Ramos (cell line): ENCODE measurements around the gene MYOD1.

Source experiments
- in situ Hi-C: fragments of 300-500 bp; cut with MboI; formaldehyde crosslinking; loops from one replicate; pipeline ENCODE4 v1.14.3; 2022; ENCODE audit warnings: low sequenced_read_pairs; ENCODE audit not compliant: unreplicated experiment

Gene MYOD1

GRCh38 chr11:17700991-17701390 is 18.4 kb upstream of the MYOD1 start:
- in situ Hi-C loops: no loop called here

- in situ Hi-C loops: no loop called here
Observed at GRCh38 chr11:17702876-17703275, 16.5 kb upstream of the MYOD1 start.

- in situ Hi-C loops: no loop called here
Observed at GRCh38 chr11:17703951-17704350, 15.4 kb upstream of the MYOD1 start.

GRCh38 chr11:17707830-17708229 is 11.5 kb upstream of the MYOD1 start:
- in situ Hi-C loops: no loop called here

DNA sequence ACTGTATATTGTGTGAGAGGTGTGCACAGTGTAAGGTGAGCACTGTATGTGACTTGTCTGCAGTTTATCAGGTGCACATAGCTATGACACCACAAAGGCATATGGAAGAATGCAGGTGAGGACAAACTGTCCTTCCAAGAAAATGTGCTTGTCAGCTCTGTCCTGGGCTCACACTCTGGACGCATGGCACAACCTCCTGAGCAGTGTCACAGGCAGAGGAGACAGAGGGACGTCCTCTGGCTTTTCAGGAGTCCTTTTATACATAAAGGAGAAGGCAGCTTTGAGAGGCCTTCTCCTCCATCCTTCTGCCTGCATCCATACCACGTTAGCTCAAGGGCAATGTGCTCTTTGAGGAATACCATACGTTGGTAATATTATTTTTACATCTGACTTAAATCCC is 7.5 kb upstream of the MYOD1 start:
- in situ Hi-C loops: no loop called here

DNA sequence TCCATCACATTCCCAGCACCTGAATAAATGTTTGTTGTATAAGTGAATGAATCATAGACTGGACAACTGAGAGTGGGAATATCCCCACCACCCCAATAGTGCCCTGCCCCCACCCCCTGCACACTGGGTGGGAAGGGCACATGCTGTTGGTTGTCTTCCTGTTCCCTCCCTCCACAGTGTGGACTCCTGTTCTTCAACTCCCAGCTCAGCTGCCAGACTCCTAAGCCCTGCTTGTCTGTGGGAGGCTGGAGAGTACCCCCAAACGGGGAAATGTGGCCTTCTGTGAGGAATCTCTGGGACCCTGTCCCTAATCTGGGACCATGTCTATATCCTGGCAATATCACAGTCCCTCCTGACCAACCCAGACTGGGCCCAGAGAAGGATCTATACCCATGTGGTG is 5.5 kb upstream of the MYOD1 start:
- in situ Hi-C loops: no loop called here

DNA sequence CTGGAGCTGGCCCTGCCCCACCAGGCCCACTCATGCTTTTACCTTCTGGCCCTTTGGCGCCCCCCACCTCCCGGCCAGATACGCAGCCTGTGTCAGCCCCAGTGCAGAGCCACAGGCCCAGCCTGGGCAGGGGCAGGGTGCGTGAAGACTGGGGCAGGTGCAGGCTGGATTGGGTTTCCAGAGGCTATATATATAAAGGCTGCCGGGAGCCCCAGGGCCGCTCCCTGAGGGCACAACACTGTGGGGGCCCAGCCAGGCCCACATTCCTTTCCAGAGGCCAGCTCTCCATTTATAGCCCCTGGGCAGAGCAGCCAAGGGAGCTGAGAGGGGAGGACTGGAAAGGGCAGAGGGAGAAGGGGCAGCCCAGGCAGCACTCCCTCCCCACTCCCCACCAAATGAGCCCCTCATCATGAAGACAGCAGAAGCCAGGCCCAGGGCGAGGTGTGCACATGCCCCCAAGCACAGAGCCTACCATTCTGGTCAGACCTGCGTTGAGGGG is 5.0 kb upstream of the MYOD1 start:
- in situ Hi-C loops: no loop called here

DNA sequence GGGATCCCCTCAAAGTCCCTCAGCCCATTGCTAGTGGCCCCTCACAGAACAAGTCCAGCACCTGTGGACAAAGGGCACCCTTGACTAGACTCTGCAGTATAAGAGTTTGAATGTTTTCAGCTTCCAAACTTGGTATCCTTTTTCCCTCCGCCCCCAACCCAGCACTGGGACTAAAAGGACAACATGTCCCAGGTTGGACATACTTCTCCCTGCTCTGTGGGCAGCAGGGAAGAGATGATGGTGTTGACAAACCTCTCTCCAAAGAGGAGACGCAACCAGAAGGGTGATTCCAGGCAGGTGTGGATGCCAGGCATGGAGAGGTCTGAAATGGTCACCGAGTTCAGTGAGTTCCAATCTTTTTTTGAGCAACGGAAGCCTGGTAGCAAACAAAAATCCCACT is 4.5 kb upstream of the MYOD1 start:
- in situ Hi-C loops: no loop called here

DNA sequence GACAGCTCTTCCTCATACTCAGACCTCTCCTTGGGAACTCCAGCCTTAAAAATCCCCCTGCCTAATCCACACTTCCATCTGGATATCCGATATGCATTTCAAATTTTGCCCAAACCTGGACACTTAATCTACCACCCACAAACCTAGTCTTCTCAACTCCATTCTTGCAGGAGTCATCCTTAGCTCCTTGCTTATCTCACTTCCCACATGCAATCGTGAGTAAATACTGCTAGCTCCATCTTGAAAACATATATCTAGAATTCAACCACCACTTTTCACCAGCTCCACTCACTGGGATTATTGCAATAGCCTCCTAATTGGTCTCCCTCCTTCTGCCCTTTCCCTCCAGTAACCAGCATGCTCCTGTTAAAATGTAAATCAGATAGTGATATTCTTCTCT is 2.6 kb upstream of the MYOD1 start:
- in situ Hi-C loops: no loop called here

DNA sequence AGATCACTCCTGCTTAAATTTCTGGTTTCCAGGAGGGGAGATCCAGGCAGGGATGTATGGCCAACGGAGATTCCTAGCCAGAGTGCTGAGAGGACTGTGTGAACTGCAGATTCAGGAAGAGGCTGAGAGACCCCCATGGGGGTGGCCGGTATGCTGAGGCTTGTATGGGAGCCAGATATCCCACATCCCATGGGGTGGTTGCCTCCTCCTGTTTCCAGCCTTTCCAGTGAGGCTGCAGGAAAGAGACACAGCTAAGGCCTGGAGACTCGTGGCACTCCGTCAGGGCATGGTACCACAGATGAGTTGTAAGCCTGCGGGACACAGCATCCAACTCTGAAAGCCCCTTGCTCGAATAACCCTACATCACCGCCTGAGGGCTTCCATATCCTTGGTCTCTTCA is 1.4 kb upstream of the MYOD1 start:
- in situ Hi-C loops: no loop called here

DNA sequence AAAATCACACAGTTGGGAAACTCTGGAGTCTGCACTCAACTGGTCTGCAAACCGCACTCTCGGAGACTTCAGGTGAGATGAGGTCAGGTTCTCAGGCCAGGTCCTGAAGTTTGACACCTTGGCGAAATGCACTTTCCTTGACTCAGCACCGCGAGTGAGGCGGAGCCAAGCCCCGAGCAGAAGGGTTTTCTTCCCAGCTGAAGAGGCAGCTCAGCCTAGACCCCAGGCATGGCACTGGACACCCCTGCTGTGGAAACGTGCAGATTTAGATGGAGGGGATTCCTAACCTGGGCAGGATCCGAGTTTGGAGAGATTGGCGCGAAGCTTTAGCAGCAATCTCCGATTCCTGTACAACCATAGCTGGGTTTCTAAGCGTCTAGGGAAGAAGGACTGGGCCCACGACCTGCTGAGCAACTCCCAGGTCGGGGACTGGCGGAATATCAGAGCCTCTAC is 835 bp upstream of the MYOD1 start:
- in situ Hi-C loops: no loop called here

DNA sequence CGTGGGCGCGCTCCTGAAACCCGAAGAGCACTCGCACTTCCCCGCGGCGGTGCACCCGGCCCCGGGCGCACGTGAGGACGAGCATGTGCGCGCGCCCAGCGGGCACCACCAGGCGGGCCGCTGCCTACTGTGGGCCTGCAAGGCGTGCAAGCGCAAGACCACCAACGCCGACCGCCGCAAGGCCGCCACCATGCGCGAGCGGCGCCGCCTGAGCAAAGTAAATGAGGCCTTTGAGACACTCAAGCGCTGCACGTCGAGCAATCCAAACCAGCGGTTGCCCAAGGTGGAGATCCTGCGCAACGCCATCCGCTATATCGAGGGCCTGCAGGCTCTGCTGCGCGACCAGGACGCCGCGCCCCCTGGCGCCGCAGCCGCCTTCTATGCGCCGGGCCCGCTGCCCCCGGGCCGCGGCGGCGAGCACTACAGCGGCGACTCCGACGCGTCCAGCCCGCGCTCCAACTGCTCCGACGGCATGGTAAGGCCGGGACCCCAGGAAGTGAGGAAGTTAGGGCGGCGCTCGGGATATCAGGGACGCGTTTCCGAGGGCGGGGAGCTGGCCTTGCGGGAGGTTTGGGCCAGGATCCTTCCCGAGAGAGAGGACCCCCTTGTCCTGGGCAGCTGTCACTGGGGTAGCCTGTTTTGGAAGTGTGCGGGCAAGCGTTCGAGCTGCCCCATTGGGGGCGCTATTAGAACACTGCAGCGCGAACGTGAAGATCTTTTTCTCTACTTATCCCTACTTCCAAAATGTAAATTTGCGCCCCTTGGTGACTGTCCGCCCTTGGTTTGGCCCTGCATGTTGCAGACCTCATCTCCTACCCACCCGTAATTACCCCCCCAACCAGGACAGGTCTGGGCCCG is 796 bp downstream of the MYOD1 start:
- in situ Hi-C loops: no loop called here

DNA sequence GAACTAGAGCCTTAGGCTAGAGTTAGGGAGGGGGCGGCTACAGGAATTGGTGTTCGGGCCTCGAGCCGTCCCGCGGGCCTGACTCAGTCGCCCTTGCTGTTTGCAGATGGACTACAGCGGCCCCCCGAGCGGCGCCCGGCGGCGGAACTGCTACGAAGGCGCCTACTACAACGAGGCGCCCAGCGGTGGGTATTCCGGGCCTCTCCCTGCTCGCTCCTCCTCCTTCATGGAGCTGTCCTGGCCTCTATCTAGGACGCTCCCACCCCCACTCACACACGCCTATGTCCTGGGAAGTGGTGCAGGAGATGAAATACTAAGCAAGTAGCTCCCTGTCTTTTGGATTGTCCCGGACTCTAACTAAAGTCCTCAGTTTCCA is 1.4 kb downstream of the MYOD1 start:
- in situ Hi-C loops: no loop called here

DNA sequence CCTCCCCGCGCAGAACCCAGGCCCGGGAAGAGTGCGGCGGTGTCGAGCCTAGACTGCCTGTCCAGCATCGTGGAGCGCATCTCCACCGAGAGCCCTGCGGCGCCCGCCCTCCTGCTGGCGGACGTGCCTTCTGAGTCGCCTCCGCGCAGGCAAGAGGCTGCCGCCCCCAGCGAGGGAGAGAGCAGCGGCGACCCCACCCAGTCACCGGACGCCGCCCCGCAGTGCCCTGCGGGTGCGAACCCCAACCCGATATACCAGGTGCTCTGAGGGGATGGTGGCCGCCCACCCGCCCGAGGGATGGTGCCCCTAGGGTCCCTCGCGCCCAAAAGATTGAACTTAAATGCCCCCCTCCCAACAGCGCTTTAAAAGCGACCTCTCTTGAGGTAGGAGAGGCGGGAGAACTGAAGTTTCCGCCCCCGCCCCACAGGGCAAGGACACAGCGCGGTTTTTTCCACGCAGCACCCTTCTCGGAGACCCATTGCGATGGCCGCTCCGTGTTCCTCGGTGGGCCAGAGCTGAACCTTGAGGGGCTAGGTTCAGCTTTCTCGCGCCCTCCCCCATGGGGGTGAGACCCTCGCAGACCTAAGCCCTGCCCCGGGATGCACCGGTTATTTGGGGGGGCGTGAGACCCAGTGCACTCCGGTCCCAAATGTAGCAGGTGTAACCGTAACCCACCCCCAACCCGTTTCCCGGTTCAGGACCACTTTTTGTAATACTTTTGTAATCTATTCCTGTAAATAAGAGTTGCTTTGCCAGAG is 2.0 kb downstream of the MYOD1 start:
- in situ Hi-C loops: no loop called here

- in situ Hi-C loops: no loop called here
Observed at GRCh38 chr11:17722000-17722643, 2.8 kb downstream of the MYOD1 start.

DNA sequence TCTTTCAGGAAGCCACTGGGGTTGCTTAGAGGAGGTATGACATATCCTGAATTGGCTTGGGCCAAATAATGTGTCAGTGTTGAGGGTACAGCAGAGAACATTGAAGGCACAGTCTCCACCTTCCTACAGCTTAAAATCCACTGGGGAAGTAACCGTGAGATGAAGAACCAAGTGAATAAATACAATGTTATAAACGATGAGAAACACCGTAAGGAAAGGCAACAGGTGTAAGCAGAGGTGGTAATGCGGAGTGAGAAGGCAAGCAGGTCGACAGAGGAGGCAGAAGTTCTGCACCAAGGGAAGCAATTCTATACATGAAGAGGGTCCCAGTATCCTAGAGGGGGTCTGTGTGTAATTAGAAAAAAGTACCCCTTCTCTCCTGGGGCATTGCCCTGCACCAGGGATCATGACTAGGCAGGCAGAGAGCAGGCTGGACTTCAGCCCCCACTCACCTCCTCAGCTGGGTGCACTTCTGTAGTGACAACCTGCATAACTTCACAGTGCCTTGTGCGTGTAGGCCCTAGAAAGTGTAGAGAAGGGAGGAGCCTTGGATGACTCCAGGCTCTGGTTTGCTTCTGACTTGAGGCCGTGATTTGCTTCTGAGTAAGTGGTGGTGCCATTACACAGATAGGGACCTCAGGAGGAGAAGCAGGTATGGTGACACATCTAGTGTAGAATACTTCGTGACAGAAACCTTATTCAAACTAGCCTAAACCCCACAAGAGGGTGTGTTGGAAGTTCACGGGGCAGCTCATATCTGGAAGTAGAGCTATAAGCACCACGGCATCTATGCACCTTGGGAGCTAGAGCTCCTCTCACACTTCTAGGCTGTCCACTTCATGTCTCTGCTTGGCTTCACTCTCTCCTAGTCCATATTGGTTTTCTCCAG is 4.9 kb downstream of the MYOD1 start:
- in situ Hi-C loops: no loop called here

DNA sequence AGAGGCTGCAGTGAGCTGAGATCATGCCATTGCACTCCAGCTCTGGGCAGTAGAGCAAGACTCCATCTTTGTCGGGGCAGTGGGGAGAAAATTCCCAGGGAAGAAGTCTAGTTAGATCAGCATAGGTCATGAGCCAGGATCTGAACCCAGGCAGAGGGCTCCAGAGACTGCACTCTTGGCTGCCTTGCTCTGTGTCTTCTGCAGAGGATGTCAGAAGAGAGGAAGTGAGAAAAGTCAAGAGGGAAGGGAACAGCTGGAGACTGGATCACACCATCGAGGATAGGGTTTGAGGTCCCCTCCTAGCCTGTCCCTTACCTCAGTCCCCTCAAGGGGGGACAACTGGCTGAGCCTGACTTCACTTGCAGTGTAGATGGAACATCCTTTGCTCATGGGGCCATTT is 5.8 kb downstream of the MYOD1 start:
- in situ Hi-C loops: no loop called here

DNA sequence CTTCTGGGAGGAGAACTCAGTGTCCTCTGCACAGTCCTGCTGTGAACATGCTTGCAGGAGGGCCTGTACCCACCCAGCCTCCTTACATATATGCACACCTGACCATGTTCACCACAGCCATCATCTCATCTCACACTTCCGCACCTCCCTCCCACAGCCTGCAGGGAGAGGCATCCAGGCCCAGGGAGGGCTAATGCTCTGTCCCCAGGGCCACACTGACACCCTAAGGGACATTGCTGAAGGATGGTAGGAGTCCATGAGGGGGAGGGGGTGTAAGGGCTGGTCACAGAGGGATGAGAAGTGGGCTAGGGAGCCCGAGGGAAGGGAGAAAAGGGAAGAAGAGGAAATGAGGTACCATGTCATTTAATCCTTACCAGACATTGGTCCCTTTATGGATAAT is 10.8 kb downstream of the MYOD1 start:
- in situ Hi-C loops: loop anchor here (5.0 kb wide), 1 partner anchor 252 kb away; no protein-coding TSS in a partner anchor

DNA sequence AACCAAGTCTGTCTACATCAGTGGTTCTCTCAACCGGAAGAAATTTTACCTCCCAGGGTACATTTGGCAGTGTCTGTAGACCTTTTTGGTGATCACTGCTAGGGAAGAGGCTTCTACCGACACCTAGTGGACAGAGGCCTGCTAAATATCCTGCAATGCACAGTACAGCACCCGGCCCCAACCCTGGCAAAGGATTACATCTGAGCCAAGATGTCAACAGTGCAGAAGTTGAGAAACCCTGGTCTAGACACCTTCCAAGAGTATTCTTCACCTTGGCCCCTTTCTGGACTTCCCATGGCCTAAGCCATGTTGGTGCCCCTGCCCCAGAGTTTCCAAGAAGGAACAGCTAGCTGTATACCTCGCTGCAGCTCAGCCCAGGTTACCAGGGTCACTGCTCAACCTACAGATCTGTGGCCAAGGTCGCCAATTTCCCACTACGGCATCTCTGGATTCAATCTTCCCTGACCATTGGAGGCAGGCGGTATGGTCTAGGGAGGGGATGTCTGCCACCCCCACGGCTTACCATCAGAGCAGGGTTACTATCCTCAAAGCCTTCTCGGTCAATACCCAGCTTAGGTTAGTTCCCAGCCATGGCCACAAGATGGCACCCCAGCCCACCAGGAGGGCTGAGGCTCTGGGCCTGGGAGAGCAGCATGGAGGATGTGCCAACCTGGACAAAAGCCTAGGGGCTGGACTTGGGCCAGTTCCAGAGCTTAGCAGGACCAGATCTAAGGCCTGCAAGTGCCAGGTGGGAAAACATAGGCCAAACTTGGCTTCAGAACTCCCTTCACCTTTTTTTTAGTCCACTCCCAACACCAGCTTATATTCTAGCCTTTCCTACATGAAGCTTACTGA is 11.5 kb downstream of the MYOD1 start:
- in situ Hi-C loops: loop anchor here (5.0 kb wide), 1 partner anchor 251 kb away; no protein-coding TSS in a partner anchor
